ENCODE measurements around the gene CCDC88A.
"Not testable (repeated sequence)": the region's sequence is repeated elsewhere in the genome, so short reads cannot be mapped to it uniquely, and the experiment has no call there.

CCDC88A gene, protein sequence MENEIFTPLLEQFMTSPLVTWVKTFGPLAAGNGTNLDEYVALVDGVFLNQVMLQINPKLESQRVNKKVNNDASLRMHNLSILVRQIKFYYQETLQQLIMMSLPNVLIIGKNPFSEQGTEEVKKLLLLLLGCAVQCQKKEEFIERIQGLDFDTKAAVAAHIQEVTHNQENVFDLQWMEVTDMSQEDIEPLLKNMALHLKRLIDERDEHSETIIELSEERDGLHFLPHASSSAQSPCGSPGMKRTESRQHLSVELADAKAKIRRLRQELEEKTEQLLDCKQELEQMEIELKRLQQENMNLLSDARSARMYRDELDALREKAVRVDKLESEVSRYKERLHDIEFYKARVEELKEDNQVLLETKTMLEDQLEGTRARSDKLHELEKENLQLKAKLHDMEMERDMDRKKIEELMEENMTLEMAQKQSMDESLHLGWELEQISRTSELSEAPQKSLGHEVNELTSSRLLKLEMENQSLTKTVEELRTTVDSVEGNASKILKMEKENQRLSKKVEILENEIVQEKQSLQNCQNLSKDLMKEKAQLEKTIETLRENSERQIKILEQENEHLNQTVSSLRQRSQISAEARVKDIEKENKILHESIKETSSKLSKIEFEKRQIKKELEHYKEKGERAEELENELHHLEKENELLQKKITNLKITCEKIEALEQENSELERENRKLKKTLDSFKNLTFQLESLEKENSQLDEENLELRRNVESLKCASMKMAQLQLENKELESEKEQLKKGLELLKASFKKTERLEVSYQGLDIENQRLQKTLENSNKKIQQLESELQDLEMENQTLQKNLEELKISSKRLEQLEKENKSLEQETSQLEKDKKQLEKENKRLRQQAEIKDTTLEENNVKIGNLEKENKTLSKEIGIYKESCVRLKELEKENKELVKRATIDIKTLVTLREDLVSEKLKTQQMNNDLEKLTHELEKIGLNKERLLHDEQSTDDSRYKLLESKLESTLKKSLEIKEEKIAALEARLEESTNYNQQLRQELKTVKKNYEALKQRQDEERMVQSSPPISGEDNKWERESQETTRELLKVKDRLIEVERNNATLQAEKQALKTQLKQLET (N-terminal part only)

DNA sequence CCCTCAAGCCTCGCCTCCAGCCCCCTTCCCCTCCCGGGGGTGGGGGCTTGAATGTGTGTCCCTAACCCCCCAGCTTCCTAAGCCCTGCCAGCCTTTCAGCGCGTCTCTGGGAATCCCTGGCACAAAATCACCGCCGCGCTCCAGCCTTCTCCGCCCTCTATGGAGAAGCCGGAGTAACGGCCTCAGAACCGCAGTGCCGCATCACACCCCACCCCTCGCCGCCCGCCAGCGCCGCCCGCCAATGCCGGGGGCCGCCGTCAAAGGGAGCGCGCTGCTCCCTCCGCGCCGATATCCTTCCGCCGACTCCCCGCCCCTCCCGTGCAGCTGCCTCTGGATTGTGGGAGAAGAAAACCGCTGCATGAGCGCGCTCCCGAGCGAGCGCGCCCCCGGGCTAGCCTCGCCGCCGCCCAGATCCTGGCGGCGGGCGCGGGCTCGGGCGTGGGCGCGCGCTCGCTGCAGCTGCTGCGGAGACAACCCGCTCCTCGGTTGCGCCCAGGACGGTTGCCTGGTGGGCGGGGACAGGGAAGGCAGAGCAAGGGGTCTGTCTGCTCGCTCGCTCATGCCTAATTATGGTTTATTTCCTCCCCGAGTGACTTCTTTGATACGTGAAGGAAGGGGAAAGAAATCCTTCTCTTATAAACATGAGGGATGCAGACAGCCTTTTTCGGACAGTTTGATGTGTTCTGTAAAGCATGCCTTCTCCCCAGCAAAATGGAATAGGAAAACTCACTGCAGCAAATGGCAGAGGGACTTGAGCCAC lies at the start of gene CCDC88A:
CCDC88A (minus strand) TSS at position 178 of the 760 bp plus-strand sequence. CDS start 777 bp downstream, outside the sequence.
- peak; percentile 89 to 97 for DNase-seq

DNA sequence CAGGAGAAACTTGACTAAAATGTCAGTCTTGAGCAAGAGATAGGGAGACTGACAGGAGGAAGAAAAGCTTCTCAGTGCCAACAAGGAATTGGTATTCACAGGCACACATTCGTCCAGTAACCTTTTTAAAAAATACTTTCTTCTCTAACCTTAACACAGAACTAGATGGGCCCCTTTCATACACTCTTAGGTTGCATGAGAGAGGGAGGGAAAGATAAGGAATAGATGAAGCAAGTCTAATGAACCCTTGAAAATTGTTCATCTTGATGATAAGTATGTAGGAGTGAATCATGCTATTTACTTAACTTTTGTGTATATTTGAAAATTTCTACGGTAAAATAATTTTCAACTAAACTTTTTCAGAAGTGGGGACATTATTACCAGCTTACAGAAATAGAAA lies 42.0 kb upstream of the CCDC88A start:
- DNase-seq: no peak

DNA sequence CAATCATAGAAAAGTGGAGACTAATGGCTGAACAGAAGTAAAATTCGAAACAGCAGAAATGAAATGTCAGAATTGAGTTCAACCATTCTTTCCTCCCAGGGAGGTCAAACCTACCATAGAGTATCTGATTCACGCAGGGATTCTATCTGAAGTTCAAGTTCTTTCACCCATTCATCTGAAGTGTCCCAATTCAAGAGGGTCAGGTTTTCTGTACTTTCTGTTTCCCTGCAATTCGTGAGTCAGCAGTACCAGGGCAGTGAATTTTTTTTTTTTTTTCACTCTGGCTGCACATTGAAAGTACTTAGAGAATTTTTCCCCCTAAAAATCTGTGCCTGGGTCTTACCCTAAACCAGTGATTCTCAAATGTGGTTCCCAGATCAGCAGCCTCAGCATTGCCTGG lies 40.9 kb upstream of the CCDC88A start:
- DNase-seq: no peak

DNA sequence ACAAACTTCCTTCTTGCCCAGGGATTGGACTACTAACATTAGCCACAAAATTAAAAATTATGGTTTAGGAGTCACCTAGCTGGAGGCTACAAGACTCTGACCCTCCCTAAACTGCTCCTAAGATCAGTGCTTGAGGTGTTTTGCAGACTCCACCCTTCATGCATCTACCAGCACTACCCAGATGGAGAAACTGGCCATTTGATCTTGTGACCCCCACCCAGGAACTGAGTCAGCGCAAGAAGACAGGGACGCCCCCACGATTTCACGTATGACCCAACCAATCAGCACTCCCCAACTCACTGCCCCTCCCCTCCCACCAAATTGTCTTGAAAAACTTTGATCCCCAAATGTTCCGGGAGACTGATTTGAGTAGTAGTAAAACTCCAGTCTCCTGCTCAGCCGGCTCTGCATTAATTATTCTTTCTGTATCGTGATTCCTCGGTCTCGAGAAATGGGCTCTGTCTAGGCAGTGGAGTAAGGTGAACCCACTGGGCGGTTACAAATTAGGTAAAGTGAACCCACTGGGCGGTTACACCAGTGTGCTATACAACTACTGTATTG lies 40.1 kb upstream of the CCDC88A start:
- no peak for DNase-seq

DNA sequence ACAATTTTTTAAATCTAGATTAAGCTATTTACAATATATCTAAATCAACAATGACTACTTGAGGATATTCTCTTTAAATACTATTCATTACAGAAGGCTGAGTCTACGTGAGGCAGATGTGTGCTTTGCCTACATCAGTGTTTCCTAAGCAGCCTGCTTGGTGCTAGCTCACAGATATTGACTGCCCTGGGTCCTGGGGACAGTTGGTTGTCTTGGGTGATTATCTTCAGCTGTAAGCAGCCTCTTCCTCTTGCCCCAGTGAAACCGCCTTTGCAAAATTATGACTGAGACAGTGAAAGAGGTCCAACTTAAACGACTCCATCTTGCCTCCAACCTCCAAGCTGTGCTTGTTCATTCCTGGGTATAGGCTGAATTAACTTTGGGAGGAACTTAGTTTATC lies 39.6 kb upstream of the CCDC88A start:
- no peak for DNase-seq

DNA sequence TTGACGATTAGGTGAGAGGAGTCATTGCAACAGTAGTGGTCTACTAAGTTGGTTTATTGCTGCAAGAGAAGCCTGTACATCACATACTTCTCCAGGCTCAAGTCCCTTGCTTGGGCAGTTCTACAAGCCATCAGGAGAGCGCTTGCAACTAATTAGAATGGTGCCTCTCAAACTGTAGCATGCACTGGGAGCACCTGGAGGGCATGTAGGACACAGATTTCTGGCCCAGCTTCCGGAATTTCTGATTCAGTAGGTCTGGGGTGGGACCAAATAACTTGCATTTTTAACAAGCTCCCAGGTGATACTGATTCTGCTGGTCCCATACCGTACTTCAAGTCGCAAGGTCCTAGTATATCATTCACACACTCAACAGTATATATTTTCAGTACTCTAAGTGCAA lies 34.5 kb upstream of the CCDC88A start:
- no peak for DNase-seq

DNA sequence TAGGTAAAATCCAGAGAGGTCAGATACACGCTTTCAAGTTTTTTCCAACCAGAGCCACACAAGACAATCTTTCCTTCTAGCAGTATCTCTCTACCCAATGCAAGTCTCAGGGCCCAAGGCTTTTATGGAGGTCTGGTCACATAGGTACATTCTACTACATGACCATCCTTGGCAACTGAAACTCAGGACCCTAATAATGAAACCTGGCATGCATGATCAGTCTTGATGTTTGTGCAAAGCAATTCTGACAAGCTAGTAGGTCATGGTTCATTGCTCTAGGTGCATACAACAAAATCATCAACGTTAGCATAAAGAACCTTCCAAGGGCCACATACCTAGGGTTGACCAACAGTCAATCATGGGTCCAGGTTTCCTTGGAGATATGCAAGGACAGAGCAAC lies 33.2 kb upstream of the CCDC88A start:
- no peak for DNase-seq

DNA sequence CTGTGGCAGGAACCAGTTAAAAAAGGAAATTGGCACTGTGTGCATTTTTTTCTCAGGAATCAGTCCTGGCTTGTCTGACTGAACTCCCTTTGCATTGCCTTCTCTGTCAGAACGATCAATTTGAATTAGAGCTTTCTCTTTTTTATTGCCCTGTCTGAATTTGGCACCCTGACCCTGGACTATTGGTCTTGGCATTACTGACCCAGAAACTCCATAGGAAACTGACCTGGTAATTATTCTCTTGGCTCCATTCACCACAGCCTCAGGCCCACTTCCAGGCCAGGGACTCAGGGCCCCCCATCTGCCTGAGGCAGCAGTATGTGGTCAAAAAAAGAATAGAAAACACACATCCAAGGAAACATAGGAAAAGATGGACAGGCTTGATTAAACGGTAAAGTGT lies 32.0 kb upstream of the CCDC88A start:
- peak; percentile 13 to 54 for DNase-seq

DNA sequence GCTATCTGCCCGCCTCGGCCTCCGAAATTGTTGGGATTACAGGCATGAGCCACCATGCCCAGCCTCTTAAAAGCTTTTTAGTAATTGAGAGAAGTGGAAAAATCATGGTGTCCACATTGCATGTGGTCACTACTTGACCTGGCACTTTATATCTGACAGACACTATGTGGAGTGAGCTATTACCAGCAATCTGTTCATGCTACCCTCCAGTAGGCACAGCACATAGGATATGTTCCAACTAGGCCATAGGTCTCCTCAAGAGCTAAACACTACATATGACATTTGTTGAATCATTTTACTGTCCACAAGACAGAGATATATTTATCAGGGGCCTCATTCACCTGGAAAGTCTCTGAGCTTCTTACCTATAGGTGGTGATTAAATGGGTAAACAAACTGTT lies 30.4 kb upstream of the CCDC88A start:
- peak in 1 of 2 experiments; percentile 2 for DNase-seq

DNA sequence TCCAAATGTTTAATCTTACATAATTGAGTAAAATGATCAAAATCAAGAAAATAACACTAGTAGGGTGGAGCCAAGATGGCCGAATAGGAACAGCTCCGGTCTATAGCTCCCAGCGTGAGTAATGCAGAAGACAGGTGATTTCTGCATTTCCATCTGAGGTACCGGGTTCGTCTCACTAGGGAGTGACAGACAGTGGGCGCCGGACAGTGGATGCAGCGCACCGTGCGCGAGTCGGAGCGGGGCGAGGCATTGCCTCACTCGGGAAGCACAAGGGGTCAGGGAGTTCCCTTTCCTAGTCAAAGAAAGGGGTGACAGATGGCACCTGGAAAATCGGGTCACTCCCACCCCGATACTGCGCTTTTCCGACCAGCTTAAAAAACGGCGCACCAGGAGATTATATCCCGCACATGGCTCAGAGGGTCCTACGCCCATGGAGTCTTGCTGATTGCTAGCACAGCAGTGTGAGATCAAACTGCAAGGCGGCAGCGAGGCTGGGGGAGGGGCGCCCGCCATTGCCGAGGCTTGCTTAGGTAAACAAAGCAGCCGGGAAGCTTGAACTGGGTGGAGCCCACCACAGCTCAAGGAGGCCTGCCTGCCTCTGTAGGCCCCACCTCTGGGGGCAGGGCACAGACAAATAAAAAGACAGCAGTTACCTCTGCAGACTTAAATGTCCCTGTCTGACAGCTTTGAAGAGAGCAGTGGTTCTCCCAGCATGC lies 22.5 kb upstream of the CCDC88A start:
- not testable (repeated sequence) for DNase-seq

DNA sequence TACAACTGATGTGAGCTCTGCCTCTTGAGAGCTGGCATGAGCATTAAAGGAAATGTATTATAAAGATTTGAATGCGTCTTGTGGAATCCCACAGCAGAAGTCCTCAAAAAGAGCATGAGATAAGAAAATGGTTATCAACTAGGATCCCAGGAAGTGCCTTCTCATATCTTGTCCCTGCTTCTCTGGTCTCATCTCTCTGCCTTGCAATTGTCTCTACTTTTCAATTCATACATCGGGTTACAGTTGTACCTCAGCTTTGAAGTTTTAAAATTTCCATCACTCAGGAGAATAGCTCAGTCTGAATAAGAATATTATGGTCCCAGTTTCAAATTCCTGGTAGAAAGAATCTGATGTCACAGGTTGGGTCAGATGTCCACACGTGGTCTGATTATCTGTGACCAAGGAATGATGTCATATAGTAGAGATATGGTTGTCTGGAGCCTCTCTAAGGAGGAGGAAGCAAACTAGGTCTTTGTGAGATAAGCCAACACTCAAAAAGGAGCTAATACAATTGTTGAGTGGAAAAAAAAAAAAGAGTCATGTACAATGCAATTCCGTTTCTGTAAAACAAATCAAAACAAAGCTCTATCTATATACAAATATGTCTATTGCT lies 21.7 kb upstream of the CCDC88A start:
- no peak for DNase-seq

DNA sequence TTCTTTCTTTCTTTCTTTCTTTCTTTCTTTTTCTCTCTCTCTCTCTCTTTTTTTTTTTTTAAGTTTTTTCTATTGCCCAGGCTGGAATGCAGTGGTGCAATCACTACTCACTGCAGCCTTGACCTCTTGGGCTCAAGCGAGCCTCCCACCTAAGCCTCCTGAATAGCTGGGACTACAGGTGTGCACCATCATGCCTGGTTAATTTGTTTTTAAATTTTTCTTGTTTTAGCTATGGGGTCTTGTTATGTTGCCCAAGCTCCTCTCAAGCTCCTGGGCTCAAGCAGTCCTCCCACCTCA lies 19.4 kb upstream of the CCDC88A start:
- no peak for DNase-seq

DNA sequence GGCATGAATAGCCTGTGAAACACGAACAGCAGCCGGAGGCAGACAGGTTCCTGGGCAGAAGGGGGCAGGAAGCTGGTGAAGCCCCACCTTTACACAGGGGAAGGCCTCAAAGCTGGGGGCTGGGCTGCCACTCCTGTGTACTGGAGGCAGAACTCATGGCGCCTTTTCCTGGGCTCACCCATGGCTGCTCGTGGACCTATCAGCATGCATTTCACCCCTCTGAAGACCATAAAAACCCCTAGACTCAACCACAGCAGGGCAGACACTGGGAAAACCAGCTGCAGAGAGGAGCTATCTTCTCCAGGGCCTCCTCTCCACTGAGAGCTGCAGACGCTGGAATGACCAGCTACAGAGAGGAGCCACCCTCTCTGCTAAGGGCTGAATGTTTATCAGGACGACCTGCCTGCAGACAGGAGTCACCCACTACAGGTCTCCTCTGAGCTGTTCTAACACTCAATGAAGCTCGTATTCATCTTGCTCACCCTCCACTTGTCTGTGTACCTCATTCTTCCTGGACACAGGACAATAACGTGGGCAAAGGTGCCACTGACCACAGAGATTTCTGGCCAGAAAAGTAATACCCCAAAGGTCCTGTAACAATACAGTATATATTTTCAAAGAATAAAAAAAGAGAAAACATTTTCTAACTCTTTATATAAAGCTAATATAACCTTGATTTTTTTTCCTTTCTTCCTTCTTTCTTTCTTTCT lies 18.9 kb upstream of the CCDC88A start:
- DNase-seq: no peak

DNA sequence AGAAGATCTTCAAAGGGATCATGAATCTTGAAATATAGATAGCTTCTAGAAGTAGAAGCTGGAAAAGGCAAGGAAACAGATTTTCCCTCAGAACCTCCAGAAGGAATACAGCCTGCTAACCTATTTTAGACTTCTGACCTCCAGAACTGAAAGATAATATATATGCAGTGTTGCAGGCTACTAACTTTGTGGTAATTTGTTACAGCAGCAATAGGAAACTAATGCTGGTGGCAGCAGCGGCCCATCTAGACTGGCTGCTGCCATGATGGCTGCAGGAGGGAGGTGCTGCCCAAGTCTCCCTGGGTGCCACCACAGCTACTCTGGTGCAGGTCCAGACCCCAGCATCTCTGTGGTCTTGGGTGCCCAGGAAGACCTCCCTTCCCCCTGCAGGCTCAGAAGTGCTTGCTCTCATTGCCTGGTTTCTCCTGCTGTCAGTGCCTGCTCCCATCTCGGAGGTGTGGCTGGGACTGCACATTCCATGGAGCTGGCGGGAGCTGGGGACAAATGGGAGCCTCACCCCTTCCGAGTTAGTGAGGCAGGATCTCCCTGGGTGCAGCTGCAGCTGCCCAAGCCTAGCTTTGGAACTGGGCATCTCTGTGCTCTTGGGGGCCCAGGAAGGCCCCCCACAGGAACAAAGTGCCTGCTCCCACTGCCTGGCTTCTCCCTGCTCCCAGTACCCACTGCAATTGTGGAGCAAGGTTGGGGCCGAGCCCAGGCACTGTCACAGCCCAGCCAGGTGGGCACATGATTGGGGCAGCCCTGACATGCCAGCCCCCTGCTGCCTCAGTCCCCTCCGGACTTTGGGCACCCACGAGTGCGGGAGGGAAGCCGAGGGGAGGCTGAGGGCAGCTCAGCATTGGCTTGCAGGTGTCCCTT lies 18.1 kb upstream of the CCDC88A start:
- no peak for DNase-seq

DNA sequence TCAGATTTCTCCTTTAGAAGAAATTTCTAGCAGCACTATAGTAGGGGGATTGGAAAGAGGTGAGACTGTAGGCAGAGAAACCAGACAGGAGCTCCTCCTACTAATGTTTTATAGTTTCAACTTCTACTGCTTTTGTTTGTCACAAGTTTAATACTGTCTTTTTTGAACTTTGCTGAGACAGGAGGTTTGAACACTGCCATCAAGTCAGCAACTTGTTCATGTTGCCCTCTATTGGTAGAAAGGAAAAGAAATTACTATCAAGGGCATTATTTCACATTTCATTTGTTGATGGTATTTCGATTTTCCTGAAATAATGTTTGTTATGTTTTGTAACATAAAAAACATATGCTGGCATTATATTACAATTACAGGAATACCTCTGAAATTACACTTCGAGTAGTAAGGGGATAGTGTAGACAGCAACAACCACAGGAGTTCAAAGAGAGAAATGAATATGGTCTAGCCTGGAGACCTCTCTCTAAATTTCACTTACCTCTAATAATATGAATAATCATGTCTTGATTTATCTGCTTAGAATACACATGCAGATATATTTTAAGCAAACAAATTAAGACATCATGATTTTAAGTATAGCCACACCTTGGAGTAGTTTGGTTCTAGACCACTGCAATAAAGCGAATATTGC lies 12.4 kb upstream of the CCDC88A start:
- DNase-seq: peak in 1 of 2 experiments; percentile 11

DNA sequence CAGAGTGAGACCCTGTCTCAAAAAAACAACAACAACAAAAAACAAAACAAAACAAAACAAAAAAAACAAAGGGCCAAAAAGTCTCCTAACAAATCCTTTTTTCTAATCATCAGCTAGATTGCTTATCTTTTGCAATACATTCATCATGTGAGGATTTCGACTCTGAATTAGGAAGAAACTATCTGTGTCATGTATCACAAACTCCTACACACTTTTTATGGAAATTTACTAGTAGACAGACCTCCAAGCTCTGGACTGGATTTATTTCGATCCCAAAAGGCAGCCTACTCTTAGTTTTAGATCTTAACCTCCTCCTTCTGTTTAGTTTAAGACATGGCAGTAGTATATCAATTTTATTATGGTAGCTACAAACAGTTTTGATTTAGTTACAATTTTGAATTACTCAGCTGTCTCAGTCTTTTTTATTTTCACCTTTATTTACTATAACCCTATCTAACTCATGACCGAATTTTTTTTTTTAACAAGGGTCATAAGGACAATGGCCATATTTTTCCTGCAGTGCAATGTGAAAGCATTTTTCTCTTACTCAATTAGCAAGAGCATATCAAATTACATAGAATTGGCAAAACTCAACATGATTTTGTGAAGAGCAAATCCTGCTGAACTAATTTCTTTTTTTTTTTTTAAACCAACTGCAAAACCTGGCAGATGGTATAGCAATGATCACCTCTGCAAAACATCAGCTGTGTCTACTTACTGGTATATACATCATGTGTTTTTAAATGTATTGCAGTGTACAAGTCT lies 10.7 kb upstream of the CCDC88A start:
- peak in 1 of 2 experiments; percentile 28 for DNase-seq

DNA sequence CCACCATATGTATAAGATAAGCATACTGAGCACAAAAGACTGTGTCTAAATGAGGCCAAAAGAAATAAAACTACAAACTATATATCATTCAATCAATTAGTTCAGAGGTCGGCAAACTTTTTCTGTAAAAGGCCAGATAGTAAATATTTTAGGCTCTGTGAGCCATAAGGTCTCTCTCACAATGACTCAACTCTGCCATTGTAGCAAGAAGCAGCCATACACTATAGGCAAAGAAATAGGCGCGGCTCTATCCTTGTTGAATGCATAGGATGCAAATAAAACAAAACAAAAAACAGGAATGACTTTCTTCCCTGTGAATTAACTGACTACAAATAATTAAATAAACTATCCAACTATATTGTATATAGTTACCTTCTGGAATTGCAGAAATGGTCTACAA lies 8.6 kb upstream of the CCDC88A start:
- no peak for DNase-seq

DNA sequence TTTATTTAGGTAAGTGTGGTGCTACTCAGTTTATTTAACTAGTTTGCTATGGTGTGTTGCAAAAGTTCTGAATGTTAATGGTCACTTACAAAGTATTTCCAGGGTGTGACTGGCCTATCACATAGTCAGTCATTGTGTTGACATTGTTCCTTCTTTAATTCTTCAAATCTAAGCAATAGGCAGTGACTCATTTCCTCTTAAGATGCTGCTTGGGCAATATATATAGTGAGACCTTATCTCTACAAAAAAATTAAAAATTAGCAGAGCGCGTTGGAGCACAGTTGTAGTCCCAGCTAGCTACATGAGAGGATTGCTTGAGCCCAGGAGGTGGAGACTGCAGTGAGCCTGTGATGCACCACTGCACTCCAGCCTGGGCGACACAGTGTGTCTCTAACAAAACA lies 5.8 kb upstream of the CCDC88A start:
- no peak for DNase-seq
